Measurements from ENCODE around the gene JMJD1C. TPM values are rescaled to one million over a fixed set of nuclear protein-coding genes. Genes with fewer than 3 reads are reported as not detected.

Gene JMJD1C
- total and polyA plus RNA-seq, 3 donors from 2014 or later: 29.7 to 111 (median 94.6) TPM

GRCh38 chr10:63481815-63482421 lies 16.1 kb upstream of the JMJD1C start:
- WGBS, 2 donors: 49 to 57% methylated on average over 6 of the region's 6 CpGs
- H3K27ac ChIP-seq: no peak overlapping the region
- TF ChIP-seq POLR2A (IDR thresholded peaks at IDR 0.05) (no peak), CTCF (IDR thresholded peaks at IDR 0.05) (no peak)
- intact Hi-C loops (cut with DNase I; ENCODE audit: low total_unique reads): no loop called here
- no peaks in the 10 kb centered on the region for H3K27me3 ChIP-seq
- H3K36me3 ChIP-seq (ENCODE audit: low read depth, missing control alignments): no peaks in the 10 kb centered on the region
- peaks cover 3% of the 10 kb centered on the region for H3K4me1 ChIP-seq
- H3K9me3 ChIP-seq: no peaks in the 10 kb centered on the region
- no peak for DNase-seq
- no peak overlapping the region for H3K4me3 ChIP-seq

DNA sequence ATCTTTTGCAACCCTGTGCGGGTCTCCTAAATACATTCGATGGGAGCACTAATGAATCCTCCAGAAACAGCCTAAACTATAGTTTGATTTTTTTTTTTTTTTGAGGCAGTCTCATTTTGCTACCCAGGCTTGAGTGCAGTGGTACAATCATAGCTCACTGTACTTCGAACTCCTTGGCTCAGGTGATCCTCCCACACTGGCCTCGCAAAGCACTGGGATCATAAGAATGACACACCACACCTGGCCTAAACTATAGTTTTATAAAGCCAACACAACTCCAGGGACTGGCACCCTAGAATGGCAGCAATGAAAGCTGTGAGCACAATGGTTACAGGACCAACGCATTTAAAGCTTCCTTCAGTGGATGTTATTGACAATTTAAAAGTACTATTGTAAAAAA lies 14.5 kb upstream of the JMJD1C start:
- Histone ChIP-seq H3K27me3 (no peaks in the 10 kb centered on the region), H3K9me3 (no peaks in the 10 kb centered on the region), H3K4me3 (no peak overlapping the region), H3K36me3 (ENCODE audit: low read depth, missing control alignments) (no peaks in the 10 kb centered on the region), H3K4me1 (peaks cover 3% of the 10 kb centered on the region), H3K27ac (no peak overlapping the region)
- WGBS, 2 donors: 85 to 91% methylated on average over 5 of the region's 5 CpGs
- TF ChIP-seq CTCF (IDR thresholded peaks at IDR 0.05) (no peak), POLR2A (IDR thresholded peaks at IDR 0.05) (no peak)
- DNase-seq: no peak
- intact Hi-C loops (cut with DNase I; ENCODE audit: low total_unique reads): no loop called here

GRCh38 chr10:63478564-63478963 lies 12.8 kb upstream of the JMJD1C start:
- WGBS, 2 donors: 70 to 79% methylated on average over 3 of the region's 3 CpGs
- Histone ChIP-seq H3K27me3 (no peaks in the 10 kb centered on the region), H3K36me3 (ENCODE audit: low read depth, missing control alignments) (no peaks in the 10 kb centered on the region), H3K27ac (no peak overlapping the region), H3K9me3 (no peaks in the 10 kb centered on the region), H3K4me1 (peaks cover 3% of the 10 kb centered on the region), H3K4me3 (no peak overlapping the region)
- no peak for DNase-seq
- intact Hi-C loops (cut with DNase I; ENCODE audit: low total_unique reads): no loop called here
- TF ChIP-seq POLR2A (IDR thresholded peaks at IDR 0.05) (no peak), CTCF (IDR thresholded peaks at IDR 0.05) (no peak)

DNA sequence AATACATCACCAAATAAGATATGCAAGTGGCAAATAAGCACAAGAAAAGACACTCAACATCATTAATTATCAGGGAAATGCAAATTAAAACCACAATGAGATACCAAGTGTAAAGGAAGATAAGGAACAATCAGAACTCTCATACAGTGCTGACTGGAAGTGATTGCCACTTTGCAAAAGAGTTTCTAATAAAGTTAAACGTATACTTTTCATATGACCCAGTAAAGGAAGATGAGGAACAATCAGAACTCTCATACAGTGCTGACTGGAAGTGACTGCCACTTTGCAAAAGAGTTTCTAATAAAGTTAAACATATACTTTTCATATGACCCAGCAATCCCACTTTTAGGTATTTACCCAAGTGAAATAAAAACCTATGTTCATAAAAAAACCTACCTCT lies 12.2 kb upstream of the JMJD1C start:
- Histone ChIP-seq H3K27me3 (no peaks in the 10 kb centered on the region), H3K4me1 (peaks cover 3% of the 10 kb centered on the region)
- 39 to 41% methylated on average over 1 of the region's 1 CpG for WGBS, 2 donors

More for the DNA sequence above, 12.2 kb upstream of the JMJD1C start:
- TF ChIP-seq POLR2A (IDR thresholded peaks at IDR 0.05): no peak
- TF ChIP-seq CTCF (IDR thresholded peaks at IDR 0.05): no peak
- intact Hi-C loops (cut with DNase I; ENCODE audit: low total_unique reads): no loop called here
- H3K9me3 ChIP-seq: no peaks in the 10 kb centered on the region
- DNase-seq: no peak
- no peak overlapping the region for H3K27ac ChIP-seq
- no peaks in the 10 kb centered on the region for H3K36me3 ChIP-seq (ENCODE audit: low read depth, missing control alignments)
- no peak overlapping the region for H3K4me3 ChIP-seq
